HUES6 (cell line): ENCODE measurements around the gene ANKRD31.
"Not testable (repeated sequence)": the region's sequence is repeated elsewhere in the genome, so short reads cannot be mapped to it uniquely, and the experiment has no call there.

Experiments used
- H3K27ac ChIP-seq: 2 replicates; pipeline ENCODE4 v1.7.0; 2013; ENCODE audit warnings: low read depth, mild to moderate bottlenecking, low read length, inconsistent platforms
- H3K27me3 ChIP-seq: 2 replicates; pipeline ENCODE4 v1.6.1; 2013; ENCODE audit warnings: low read length; ENCODE audit not compliant: control insufficient read depth, insufficient read depth
- H3K36me3 ChIP-seq: 2 replicates; pipeline ENCODE4 v1.6.1; 2013; ENCODE audit warnings: low read length; ENCODE audit not compliant: control insufficient read depth, insufficient read depth
- H3K4me1 ChIP-seq: 2 replicates; pipeline ENCODE4 v1.6.1; 2013; ENCODE audit warnings: low read length; ENCODE audit not compliant: control insufficient read depth, insufficient read depth
- H3K4me3 ChIP-seq: 2 replicates; pipeline ENCODE4 v1.5.1; 2013; ENCODE audit warnings: low read depth, low read length
- H3K9ac ChIP-seq: one replicate; pipeline ENCODE4 v1.6.1; 2013; ENCODE audit warnings: mild to moderate bottlenecking, low read length
- H3K9me3 ChIP-seq: 2 replicates; pipeline ENCODE4 v1.6.1; 2013; ENCODE audit warnings: low read depth, low read length; ENCODE audit not compliant: control insufficient read depth, insufficient read depth

Gene ANKRD31

GRCh38 chr5:75225506-75225905, 11.2 kb downstream of the ANKRD31 start:
- Histone ChIP-seq H3K4me3 (no peak overlapping the region), H3K36me3 (no peaks in the 10 kb centered on the region), H3K9me3 (no peaks in the 10 kb centered on the region)

GRCh38 chr5:75220787-75221186, 15.9 kb downstream of the ANKRD31 start:
- H3K27me3 ChIP-seq, H3K4me3 ChIP-seq, H3K9me3 ChIP-seq, H3K9ac ChIP-seq, H3K36me3 ChIP-seq, H3K4me1 ChIP-seq, H3K27ac ChIP-seq: not testable (repeated sequence)

More at GRCh38 chr5:75225506-75225905, 11.2 kb downstream of the ANKRD31 start:
- H3K4me1 ChIP-seq, result no peaks in the 10 kb centered on the region
- no peaks in the 10 kb centered on the region for H3K27me3 ChIP-seq
- H3K9ac ChIP-seq, result no peak overlapping the region
- no peak overlapping the region for H3K27ac ChIP-seq

GRCh38 chr5:75214928-75215327, 21.8 kb downstream of the ANKRD31 start:
- Histone ChIP-seq H3K4me3 (no peak overlapping the region), H3K27ac (no peak overlapping the region), H3K27me3 (no peaks in the 10 kb centered on the region), H3K9me3 (peaks cover 9% of the 10 kb centered on the region), H3K36me3 (no peaks in the 10 kb centered on the region), H3K4me1 (no peaks in the 10 kb centered on the region), H3K9ac (no peak overlapping the region)

GRCh38 chr5:75214409-75214808, 22.3 kb downstream of the ANKRD31 start:
- Histone ChIP-seq H3K9me3 (peaks cover 9% of the 10 kb centered on the region), H3K4me3 (no peak overlapping the region), H3K27ac (no peak overlapping the region), H3K9ac (no peak overlapping the region), H3K4me1 (no peaks in the 10 kb centered on the region), H3K36me3 (no peaks in the 10 kb centered on the region), H3K27me3 (no peaks in the 10 kb centered on the region)

GRCh38 chr5:75203604-75204003, 33.1 kb downstream of the ANKRD31 start:
- H3K4me1 ChIP-seq, result no peaks in the 10 kb centered on the region
- H3K36me3 ChIP-seq, result no peaks in the 10 kb centered on the region
- H3K27me3 ChIP-seq, result no peaks in the 10 kb centered on the region
- H3K9ac ChIP-seq, result no peak overlapping the region
- no peak overlapping the region for H3K4me3 ChIP-seq
- no peak overlapping the region for H3K27ac ChIP-seq
- H3K9me3 ChIP-seq, result no peaks in the 10 kb centered on the region

GRCh38 chr5:75202935-75203334, 33.7 kb downstream of the ANKRD31 start:
- H3K27ac ChIP-seq, result no peak overlapping the region
- H3K4me1 ChIP-seq, result no peaks in the 10 kb centered on the region
- H3K27me3 ChIP-seq, result no peaks in the 10 kb centered on the region
- H3K4me3 ChIP-seq, result no peak overlapping the region
- no peaks in the 10 kb centered on the region for H3K36me3 ChIP-seq
- no peaks in the 10 kb centered on the region for H3K9me3 ChIP-seq
- no peak overlapping the region for H3K9ac ChIP-seq

- Histone ChIP-seq H3K4me3 (no peak overlapping the region), H3K4me1 (no peaks in the 10 kb centered on the region), H3K9me3 (no peaks in the 10 kb centered on the region), H3K9ac (no peak overlapping the region), H3K27ac (no peak overlapping the region), H3K27me3 (no peaks in the 10 kb centered on the region), H3K36me3 (no peaks in the 10 kb centered on the region)
Measured at GRCh38 chr5:75200776-75201175, 35.9 kb downstream of the ANKRD31 start.

GRCh38 chr5:75199946-75200345, 36.7 kb downstream of the ANKRD31 start:
- Histone ChIP-seq H3K9ac (no peak overlapping the region), H3K9me3 (no peaks in the 10 kb centered on the region), H3K4me1 (no peaks in the 10 kb centered on the region), H3K4me3 (no peak overlapping the region), H3K27me3 (no peaks in the 10 kb centered on the region), H3K27ac (no peak overlapping the region), H3K36me3 (no peaks in the 10 kb centered on the region)

GRCh38 chr5:75199071-75199470, 37.6 kb downstream of the ANKRD31 start:
- no peaks in the 10 kb centered on the region for H3K4me1 ChIP-seq
- H3K36me3 ChIP-seq, result no peaks in the 10 kb centered on the region
- no peaks in the 10 kb centered on the region for H3K27me3 ChIP-seq
- H3K4me3 ChIP-seq, result no peak overlapping the region
- H3K27ac ChIP-seq, result no peak overlapping the region
- no peaks in the 10 kb centered on the region for H3K9me3 ChIP-seq
- no peak overlapping the region for H3K9ac ChIP-seq

GRCh38 chr5:75197745-75198144, 38.9 kb downstream of the ANKRD31 start:
- Histone ChIP-seq H3K9ac (no peak overlapping the region), H3K36me3 (no peaks in the 10 kb centered on the region), H3K27me3 (no peaks in the 10 kb centered on the region), H3K4me3 (no peak overlapping the region), H3K4me1 (no peaks in the 10 kb centered on the region), H3K9me3 (no peaks in the 10 kb centered on the region), H3K27ac (no peak overlapping the region)

GRCh38 chr5:75192804-75193203, 43.9 kb downstream of the ANKRD31 start:
- Histone ChIP-seq H3K4me1 (no peaks in the 10 kb centered on the region), H3K36me3 (no peaks in the 10 kb centered on the region), H3K4me3 (no peak overlapping the region), H3K9ac (no peak overlapping the region), H3K9me3 (no peaks in the 10 kb centered on the region), H3K27ac (no peak overlapping the region), H3K27me3 (no peaks in the 10 kb centered on the region)

GRCh38 chr5:75192264-75192663, 44.4 kb downstream of the ANKRD31 start:
- Histone ChIP-seq H3K9me3 (no peaks in the 10 kb centered on the region), H3K4me3 (no peak overlapping the region), H3K27ac (no peak overlapping the region), H3K4me1 (no peaks in the 10 kb centered on the region), H3K9ac (no peak overlapping the region), H3K36me3 (no peaks in the 10 kb centered on the region), H3K27me3 (no peaks in the 10 kb centered on the region)
